HUES64 (cell line): ENCODE data around the gene MYO1E.
"Not testable (repeated sequence)": the region's sequence is repeated elsewhere in the genome, so short reads cannot be mapped to it uniquely, and the experiment has no call there.

Experiments used
- H3K27ac ChIP-seq: 2 replicates; pipeline ENCODE4 v1.7.0; 2013; ENCODE audit warnings: low read depth, low read length, inconsistent platforms
- H3K27me3 ChIP-seq: 2 replicates; pipeline ENCODE4 v1.6.1; 2013; ENCODE audit warnings: mild to moderate bottlenecking, low read length; ENCODE audit not compliant: insufficient read depth
- H3K36me3 ChIP-seq: 2 replicates; pipeline ENCODE4 v1.6.1; 2013; ENCODE audit warnings: mild to moderate bottlenecking, low read length; ENCODE audit not compliant: insufficient read depth
- H3K4me1 ChIP-seq: 2 replicates; pipeline ENCODE4 v1.6.1; 2013; ENCODE audit warnings: mild to moderate bottlenecking, low read length, moderate library complexity; ENCODE audit not compliant: insufficient read depth
- H3K4me3 ChIP-seq: 2 replicates; pipeline ENCODE4 v1.5.1; 2013; ENCODE audit warnings: mild to moderate bottlenecking, low read length, moderate library complexity
- H3K9ac ChIP-seq: 2 replicates; pipeline ENCODE4 v1.6.1; 2013; ENCODE audit warnings: mild to moderate bottlenecking, low read depth, low read length
- H3K9me3 ChIP-seq: 2 replicates; pipeline ENCODE4 v1.6.1; 2013; ENCODE audit warnings: low read depth, low read length; ENCODE audit not compliant: insufficient read depth
- WGBS: fragments of 150-250, 120-280 bp; methylation state at CpG from one replicate; pipeline ENCODE4 v1.1.7; 2013; ENCODE audit warnings: missing lambda C conversion rate; 5-methylcytosine and 5-hydroxymethylcytosine counted together

The MYO1E gene

GRCh38 chr15:59140422-59141226 lies 232.0 kb downstream of the MYO1E start:
- Histone ChIP-seq H3K4me1 (no peaks in the 10 kb centered on the region), H3K27ac (no peak overlapping the region), H3K27me3 (no peaks in the 10 kb centered on the region), H3K9me3 (no peaks in the 10 kb centered on the region), H3K4me3 (no peak overlapping the region), H3K36me3 (peaks cover 73% of the 10 kb centered on the region), H3K9ac (no peak overlapping the region)
- WGBS: 88% methylated on average over 9 of the region's 9 CpGs

GRCh38 chr15:59138243-59138642 lies 234.4 kb downstream of the MYO1E start:
- Histone ChIP-seq H3K9me3 (no peaks in the 10 kb centered on the region), H3K36me3 (peaks cover 85% of the 10 kb centered on the region), H3K9ac (no peak overlapping the region), H3K27me3 (no peaks in the 10 kb centered on the region), H3K4me3 (no peak overlapping the region), H3K27ac (no peak overlapping the region), H3K4me1 (no peaks in the 10 kb centered on the region)
- 78% methylated on average over 7 of the region's 7 CpGs for WGBS

- Histone ChIP-seq H3K4me1 (no peaks in the 10 kb centered on the region), H3K9ac (no peak overlapping the region), H3K27me3 (no peaks in the 10 kb centered on the region), H3K4me3 (no peak overlapping the region), H3K36me3 (peaks cover 88% of the 10 kb centered on the region), H3K9me3 (no peaks in the 10 kb centered on the region), H3K27ac (no peak overlapping the region)
- 71% methylated on average over 2 of the region's 2 CpGs for WGBS
Observed at GRCh38 chr15:59137566-59137965, 235.1 kb downstream of the MYO1E start.

- 92% methylated on average over 6 of the region's 6 CpGs for WGBS
- no peak overlapping the region for H3K27ac ChIP-seq
- no peaks in the 10 kb centered on the region for H3K4me1 ChIP-seq
- H3K9me3 ChIP-seq: 0 out of 2 replicates have a peak, but pooled peaks cover 4% of the 10 kb centered on the region
- H3K4me3 ChIP-seq: no peak overlapping the region
- no peaks in the 10 kb centered on the region for H3K27me3 ChIP-seq
- H3K36me3 ChIP-seq: peaks cover 94% of the 10 kb centered on the region
- H3K9ac ChIP-seq: no peak overlapping the region
Observed at GRCh38 chr15:59133929-59134427, 238.7 kb downstream of the MYO1E start.

- 0 out of 2 replicates have a peak, but pooled peaks cover 4% of the 10 kb centered on the region for H3K9me3 ChIP-seq
- WGBS: 96% methylated on average over 3 of the region's 3 CpGs
- H3K27ac ChIP-seq: no peak overlapping the region
- H3K27me3 ChIP-seq: no peaks in the 10 kb centered on the region
- peaks cover 81% of the 10 kb centered on the region for H3K36me3 ChIP-seq
- H3K4me1 ChIP-seq: no peaks in the 10 kb centered on the region
- no peak overlapping the region for H3K9ac ChIP-seq
- no peak overlapping the region for H3K4me3 ChIP-seq
Observed at GRCh38 chr15:59131969-59132562, 240.6 kb downstream of the MYO1E start.

GRCh38 chr15:59131456-59131855 lies 241.2 kb downstream of the MYO1E start:
- Histone ChIP-seq H3K9ac (no peak overlapping the region), H3K27ac (no peak overlapping the region), H3K36me3 (peaks cover 79% of the 10 kb centered on the region), H3K27me3 (no peaks in the 10 kb centered on the region), H3K4me1 (no peaks in the 10 kb centered on the region), H3K9me3 (0 out of 2 replicates have a peak, but pooled peaks cover 4% of the 10 kb centered on the region), H3K4me3 (no peak overlapping the region)
- WGBS: 95% methylated on average over 16 of the region's 16 CpGs

GRCh38 chr15:59127255-59127654 lies 245.4 kb downstream of the MYO1E start:
- H3K9me3 ChIP-seq, H3K9ac ChIP-seq, H3K27me3 ChIP-seq, H3K27ac ChIP-seq, H3K4me3 ChIP-seq, H3K4me1 ChIP-seq: not testable (repeated sequence)
- peaks cover 79% of the 10 kb centered on the region for H3K36me3 ChIP-seq
- 86% methylated on average over 1 of the region's 1 CpG for WGBS

GRCh38 chr15:59125683-59126082 lies 247.0 kb downstream of the MYO1E start:
- H3K27me3 ChIP-seq, H3K4me3 ChIP-seq, H3K9me3 ChIP-seq, H3K4me1 ChIP-seq, H3K27ac ChIP-seq, H3K9ac ChIP-seq: not testable (repeated sequence)
- peaks cover 75% of the 10 kb centered on the region for H3K36me3 ChIP-seq
- 100% methylated on average over 3 of the region's 4 CpGs for WGBS

- Histone ChIP-seq H3K4me1 (no peaks in the 10 kb centered on the region), H3K27ac (no peak overlapping the region), H3K4me3 (no peak overlapping the region), H3K9me3 (0 out of 2 replicates have a peak, but pooled peaks cover under 1% of the 10 kb centered on the region), H3K36me3 (peaks cover 78% of the 10 kb centered on the region), H3K27me3 (no peaks in the 10 kb centered on the region), H3K9ac (no peak overlapping the region)
- 95% methylated on average over 2 of the region's 2 CpGs for WGBS
Observed at GRCh38 chr15:59124261-59124660, 248.4 kb downstream of the MYO1E start.

GRCh38 chr15:59120937-59121336 lies 251.7 kb downstream of the MYO1E start:
- peaks cover 94% of the 10 kb centered on the region for H3K36me3 ChIP-seq
- H3K9ac ChIP-seq: no peak overlapping the region
- no peak overlapping the region for H3K4me3 ChIP-seq
- H3K27me3 ChIP-seq: no peaks in the 10 kb centered on the region
- H3K4me1 ChIP-seq: no peaks in the 10 kb centered on the region
- no peak overlapping the region for H3K27ac ChIP-seq
- no peaks in the 10 kb centered on the region for H3K9me3 ChIP-seq
- 92% methylated on average over 5 of the region's 5 CpGs for WGBS

- Histone ChIP-seq H3K4me3 (no peak overlapping the region), H3K27me3 (no peaks in the 10 kb centered on the region), H3K9ac (no peak overlapping the region), H3K36me3 (peaks cover 94% of the 10 kb centered on the region), H3K9me3 (no peaks in the 10 kb centered on the region), H3K4me1 (no peaks in the 10 kb centered on the region), H3K27ac (no peak overlapping the region)
- 93% methylated on average over 5 of the region's 5 CpGs for WGBS
Observed at GRCh38 chr15:59119625-59120024, 253.0 kb downstream of the MYO1E start.
